GM18907 (cell line): ENCODE results near the gene KISS1.

Source experiments
- ATAC-seq: cut with Tn5 transposase; IDR thresholded peaks from one replicate; pipeline ENCODE4 v1.9.1; 2021; ENCODE audit warnings: mild to moderate bottlenecking, moderate library complexity; ENCODE audit not compliant: unreplicated experiment

The KISS1 gene

GRCh38 chr1:204162494-204163074 is 33.7 kb downstream of the KISS1 start:
- ATAC-seq, result no peak

- no peak for ATAC-seq
Measured at GRCh38 chr1:204161609-204162493, 34.4 kb downstream of the KISS1 start.

- ATAC-seq, result no peak
Measured at GRCh38 chr1:204157962-204158361, 38.3 kb downstream of the KISS1 start.

DNA sequence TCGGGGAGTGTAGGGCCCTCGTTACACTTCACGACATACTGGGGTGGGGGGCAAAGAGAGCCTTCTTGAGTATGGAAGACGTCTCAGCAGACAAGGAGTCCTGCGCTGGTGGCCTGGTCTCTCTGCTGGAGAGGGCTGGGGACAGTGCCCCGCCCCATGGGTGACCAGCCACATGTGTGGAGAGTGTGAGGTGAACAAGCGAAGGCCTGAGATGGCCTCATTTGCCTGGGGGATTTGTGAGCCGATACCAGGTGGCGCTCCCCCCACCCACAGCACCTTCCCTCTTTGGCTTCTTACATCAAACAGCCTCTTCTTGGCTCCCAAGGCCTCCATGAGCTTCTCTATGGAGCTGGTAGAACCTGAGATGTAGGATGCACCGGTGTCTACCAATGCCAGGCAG is 40.4 kb downstream of the KISS1 start:
- ATAC-seq, result no peak

- ATAC-seq, result no peak
Measured at GRCh38 chr1:204154568-204155255, 41.6 kb downstream of the KISS1 start.

DNA sequence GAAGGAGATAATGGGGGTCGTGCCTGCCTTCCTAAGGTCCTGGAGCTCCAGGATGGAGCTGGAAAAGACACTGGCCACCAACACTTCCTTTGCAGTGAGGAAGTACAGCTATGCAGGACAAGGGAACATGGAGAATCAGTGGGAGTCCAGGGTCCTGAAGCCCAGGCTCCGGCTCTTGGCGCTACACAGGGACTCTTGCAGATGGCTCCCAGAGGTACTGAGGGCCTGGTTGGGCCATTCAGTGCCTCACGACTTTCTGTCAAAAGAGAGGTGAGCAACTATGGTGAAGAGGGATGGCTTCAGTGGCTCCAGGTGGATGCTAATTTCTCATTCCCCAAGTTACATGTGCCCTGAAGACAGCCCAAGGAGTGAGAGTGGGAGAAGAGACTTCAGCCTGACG is 42.6 kb downstream of the KISS1 start:
- no peak for ATAC-seq

DNA sequence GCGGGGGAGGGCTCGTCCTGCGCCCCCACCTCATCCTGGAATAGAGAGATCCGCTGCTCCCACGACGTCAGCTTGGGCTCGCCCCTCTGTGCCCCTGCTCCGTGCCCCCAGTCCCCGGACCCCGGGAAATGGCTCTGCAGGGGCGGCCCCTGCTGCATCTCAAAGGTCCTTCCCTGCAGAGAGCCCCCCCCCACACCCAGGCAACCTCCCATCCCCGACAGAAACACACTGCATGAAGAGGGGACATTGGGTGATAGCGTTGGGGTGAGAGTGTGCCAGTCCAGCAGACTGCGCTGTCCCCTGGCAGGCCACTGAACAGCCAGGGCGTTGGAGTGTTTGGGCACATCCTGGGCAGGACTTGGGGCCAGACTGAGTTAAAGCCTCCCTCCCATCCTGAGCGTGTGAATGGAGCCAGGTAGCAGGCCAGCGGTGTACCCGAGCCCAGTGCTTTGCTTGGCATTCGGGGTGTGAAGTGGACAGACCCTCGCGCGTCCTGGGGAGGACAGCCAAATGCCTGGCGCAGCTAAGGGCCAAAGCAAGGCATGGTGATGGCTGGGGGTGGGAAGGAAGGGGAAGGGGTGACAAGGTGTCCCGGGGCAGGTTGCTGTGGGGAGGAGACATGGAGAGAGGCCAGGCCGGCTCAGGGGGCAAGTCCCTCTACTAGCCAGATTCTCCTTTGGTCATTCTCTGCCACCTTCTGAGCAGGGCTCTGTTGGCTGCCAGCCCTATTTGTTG is 43.8 kb downstream of the KISS1 start:
- no peak for ATAC-seq

DNA sequence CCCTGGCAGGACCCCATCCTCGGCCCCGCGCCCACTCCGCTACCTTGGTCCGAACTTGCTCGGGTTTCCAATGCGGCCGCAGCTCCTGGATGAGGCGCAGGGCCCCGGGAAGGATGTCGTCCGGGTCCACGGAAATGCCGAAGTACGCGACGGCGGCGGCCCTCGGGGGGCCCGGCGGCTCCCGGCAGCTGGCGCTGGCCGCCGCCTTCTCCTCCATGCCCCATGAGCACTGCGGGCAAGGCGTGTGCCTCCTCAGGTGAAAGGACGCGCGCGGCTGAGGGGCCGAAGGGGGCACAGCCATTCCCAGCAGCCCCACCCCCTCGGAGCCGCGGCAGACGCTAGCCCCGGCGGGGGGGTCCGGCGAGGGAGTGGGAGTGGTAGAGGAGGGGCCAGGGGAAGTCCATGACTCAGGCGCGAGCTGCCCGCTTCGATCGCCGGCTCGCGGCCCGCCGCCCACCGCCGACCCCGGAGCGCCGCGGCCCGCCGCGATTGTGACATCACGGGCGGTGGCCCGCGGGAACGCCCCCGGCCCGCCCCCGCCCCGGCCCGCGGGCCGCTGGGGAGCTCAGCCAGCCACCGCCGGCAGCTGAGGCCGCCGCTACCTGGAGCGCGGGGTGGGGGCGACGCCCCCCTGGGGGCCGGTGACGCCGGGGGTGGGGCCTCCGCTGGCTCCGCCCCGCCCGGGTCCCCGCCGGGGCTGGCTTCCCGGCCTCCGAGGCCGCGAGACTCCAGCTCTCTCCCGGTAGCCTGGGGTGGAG is 44.6 kb downstream of the KISS1 start, which contains the start of gene ETNK2:
ETNK2 (minus strand) TSS at position 493 of the 758 bp plus-strand sequence; CDS start at position 301, 192 bp downstream.
- ATAC-seq, result no peak

DNA sequence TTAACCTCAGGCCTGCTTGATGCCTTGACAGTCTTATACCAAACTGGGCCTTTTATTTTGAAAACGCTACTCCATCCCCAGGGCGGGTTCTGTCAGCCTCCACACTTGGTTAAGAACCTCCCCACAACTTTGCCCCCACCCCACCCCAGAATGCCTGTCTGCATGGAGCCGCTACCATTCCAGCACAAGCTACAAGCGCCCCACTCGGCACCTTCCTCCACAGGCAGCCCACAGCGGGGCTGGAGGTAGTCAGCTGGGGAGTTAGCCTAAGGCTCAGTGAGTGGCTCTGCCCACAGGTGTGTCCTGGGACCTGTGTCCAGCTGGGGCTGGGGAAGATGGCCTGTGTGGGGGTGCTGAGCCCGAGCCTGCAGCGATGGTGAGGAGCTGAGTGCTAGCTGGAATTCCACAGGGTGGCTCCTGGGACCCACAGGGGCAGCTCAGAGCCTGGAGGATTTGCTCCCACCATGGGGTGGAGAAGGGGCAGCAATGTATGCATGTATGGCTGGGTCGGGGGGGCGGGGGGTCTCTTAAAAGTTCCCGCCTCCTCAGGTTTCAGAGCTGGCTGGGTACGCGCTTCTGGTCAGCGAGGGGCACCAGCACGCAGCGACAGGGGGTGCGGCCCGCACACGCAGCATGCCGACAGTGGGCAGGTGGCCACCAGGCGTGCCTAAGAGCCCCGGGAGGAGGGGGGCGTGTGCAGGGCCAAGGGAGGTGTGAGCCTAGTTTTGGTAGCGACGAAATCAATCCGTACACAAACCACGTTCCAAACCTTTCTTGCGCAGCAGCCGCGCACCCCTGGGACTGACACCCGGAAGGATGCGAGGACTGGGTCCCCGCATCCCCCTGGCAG is 45.4 kb downstream of the KISS1 start:
- no peak for ATAC-seq

DNA sequence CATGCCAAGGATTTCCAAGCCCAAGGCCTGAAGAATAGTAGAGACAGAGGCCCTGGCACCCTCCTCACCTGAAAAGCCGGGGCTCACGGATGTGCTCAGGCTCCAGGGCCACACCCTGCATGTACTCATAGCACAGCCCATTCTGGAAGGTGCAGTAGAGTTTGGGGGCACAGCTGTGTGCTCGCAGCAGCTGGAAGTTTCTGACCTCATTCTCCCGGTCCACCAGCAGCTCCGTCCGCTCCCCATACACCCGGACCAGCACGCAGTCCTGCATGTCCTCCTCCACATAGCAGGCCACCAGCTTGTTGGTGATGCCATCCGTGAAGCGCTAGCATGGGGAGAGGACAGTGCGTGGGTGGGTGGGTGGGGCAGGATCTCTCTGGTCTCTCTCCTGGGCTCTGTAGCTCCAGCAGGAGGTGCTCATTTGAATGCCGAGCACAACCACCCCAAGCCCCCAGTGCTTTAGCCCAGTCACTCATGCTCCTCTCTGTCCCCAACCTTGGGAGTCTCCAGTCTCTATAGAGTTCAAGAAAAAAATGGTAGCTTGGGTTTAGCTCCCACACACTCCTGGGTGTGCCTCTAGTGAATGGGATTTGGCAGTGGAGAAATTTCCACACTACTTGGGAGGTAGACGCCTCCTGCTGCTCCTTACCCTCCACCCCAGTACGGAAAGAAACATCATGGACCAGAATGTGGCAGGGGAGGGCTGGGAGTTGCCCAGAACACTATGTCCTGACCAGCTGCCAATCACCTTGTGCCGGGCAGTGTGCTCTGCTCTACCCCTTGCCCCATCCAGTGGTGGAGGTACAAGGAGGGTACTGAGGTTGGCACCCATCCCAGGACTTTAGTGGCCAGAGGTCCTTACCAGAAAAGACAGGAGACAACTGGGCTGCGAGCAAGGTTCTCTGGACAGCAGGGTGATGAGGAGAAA is 46.4 kb downstream of the KISS1 start:
- ATAC-seq, result no peak

- no peak for ATAC-seq
Measured at GRCh38 chr1:204149107-204149506, 47.2 kb downstream of the KISS1 start.

- ATAC-seq, result no peak
Measured at GRCh38 chr1:204147406-204148383, 48.6 kb downstream of the KISS1 start.

DNA sequence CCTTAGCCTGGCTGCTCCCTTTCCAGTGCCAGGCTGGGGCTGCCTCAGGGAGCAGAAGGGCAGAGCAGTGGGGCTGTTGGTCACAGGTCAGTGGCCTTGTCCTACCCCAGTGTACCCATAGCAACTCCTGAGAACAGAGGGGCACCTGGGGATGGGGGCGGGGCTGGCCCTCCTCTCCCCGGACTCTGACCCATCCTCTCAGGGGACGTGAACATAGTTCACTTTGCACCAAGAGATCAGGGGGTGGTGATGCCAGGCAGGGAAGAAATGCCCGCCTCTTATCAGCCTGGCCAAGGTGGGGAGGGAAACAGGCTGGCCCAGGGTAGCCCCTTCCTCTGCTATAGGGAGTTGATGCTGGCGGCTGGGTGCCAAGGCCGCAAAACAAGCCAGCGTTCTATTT is 49.3 kb downstream of the KISS1 start:
- no peak for ATAC-seq

DNA sequence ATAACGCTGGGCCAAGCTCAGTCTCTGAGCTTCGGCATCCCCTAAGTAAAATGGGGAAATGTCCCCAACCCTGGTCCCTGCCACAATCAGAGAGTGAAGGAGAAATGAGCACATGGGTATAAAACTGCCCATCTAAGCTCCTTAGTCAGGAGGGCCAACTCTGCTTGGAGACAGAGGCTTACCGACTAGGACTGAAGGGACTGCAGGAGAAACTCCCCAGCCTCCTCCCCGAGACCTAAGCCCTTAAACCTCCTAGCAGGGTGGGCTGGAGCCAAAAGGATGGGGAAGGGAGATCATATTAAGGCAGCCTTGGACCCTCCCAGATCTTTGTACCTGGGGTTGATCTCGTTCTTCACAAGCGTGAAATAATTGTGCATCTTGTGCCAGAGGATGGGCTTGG is 50.0 kb downstream of the KISS1 start:
- ATAC-seq, result no peak

- ATAC-seq, result no peak
Measured at GRCh38 chr1:204145033-204145504, 51.2 kb downstream of the KISS1 start.

DNA sequence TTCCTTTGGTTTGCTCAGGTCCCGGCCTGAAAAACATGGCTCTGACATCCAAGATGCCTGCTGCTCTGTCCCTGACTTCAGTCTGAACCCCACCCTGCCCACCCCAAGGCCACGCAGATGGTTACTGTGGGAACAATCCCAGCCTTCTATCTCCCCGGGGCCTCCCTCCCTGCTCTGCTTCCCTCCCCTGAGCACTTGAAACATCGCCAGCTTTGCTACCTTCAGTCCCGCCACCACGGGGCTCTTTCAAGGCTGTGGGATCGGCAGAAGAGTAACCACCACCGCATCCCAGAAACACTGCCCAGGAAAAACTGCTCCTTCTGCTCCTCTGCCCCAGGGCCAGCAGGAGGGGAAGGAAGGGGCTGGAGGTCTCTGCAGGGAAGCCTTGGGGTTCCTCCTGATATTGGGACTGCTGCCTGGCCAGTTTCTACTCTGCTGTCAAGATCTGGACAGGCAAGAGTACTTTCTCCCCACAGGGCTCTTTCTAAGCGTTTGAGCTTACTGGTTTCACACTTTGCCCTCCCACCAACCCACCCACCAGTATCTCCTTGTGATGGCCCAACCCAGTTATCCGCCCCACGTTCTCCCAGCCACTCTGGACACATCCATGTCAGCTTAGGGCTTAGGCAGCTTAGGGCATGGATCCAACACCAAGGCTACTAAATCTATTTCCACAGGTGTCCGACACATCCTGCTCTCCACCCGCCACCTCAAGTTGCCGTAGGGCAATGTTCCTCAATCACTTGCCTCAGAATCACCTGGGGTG is 52.8 kb downstream of the KISS1 start:
- no peak for ATAC-seq
